GM12891 (cell line): ENCODE results near the gene LRIT1.
"Not testable (repeated sequence)": the region's sequence is repeated elsewhere in the genome, so short reads cannot be mapped to it uniquely, and the experiment has no call there.

Experiments used
- PAX5 ChIP-seq: IDR thresholded peaks from 2 replicates; pipeline ENCODE4 v1.6.1; 2011; ENCODE audit warnings: low read length, moderate library complexity, mild to moderate bottlenecking; ENCODE audit not compliant: insufficient read depth, severe bottlenecking
- POLR2A ChIP-seq: IDR thresholded peaks from 2 replicates; pipeline ENCODE4 v1.6.1; 2011; ENCODE audit warnings: low read depth, low read length, control low read depth
- POLR2AphosphoS5 ChIP-seq: IDR thresholded peaks from 2 replicates; pipeline ENCODE4 v1.6.1; 2011; ENCODE audit warnings: low read depth, low read length, control low read depth
- SPI1 ChIP-seq: IDR thresholded peaks from 2 replicates; pipeline ENCODE4 v1.6.1; 2011; ENCODE audit warnings: low read depth, low read length, control low read depth
- TAF1 ChIP-seq: IDR thresholded peaks from 2 replicates; pipeline ENCODE4 v1.6.1; 2011; ENCODE audit warnings: low read depth, low read length, control low read depth

- not testable (repeated sequence) for TF ChIP-seq POLR2AphosphoS5, SPI1, POLR2A, TAF1, PAX5
These were observed 38.6 kb upstream of the LRIT1 start for GRCh38 chr10:84279876-84280475.
